SIG-M5 treated with dmso at 0.1 percent for 504 hours (cell line): ENCODE results near the gene MACROD1.

Experiments
- DNase-seq: peaks from one replicate; lab custom pipeline; 2025; ENCODE audit not compliant: unreplicated experiment; lab: John Stamatoyannopoulos, UW

MACROD1 gene

GRCh38 chr11:64019106-64020037 lies 146.5 kb downstream of the MACROD1 start:
- no peak for DNase-seq

DNA sequence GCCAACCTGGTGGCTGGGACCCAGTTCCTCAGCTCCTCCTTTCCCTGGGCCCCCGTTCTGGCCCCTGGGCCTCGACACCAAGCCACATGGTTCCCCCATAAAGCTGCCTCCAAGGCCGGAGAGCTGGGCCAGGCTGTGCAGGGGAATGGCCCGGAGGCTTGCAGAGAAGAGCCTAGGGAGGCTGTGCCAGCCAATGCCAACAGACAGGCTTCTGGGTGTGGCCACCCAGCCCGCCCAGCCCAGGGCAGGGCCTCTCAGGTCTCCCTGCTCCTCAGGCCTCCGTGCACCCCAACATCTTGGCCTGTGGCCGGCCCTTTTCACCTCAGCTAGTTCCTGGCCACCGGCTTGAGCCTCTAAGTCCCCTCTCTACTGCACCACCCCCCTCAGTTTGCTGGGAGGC lies 147.6 kb downstream of the MACROD1 start:
- DNase-seq = no peak

GRCh38 chr11:64017945-64018224 lies 148.0 kb downstream of the MACROD1 start:
- DNase-seq = no peak

- DNase-seq = no peak
These were observed 149.7 kb downstream of the MACROD1 start for GRCh38 chr11:64015935-64016845.

DNA sequence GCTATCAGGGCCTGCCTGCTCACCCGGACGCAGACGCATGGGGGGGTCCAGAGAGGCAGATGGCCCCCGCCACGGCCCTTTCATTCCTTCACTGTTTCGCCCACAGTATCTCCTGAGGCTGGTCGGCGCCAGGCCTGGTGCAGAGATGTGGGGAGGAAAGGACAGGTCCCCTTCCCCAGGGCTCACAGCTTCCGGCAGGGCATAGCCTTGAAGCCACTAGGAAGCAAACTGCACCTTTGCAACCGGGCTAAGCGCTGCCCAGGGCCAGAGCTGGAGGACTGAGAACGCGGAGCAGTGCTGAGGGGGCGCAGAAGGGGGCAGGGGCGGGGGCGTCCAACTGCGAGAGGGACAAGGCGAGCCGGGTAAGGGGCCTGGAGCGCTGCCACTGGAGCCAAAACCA lies 150.4 kb downstream of the MACROD1 start:
- DNase-seq = no peak

- no peak for DNase-seq
These were observed 151.6 kb downstream of the MACROD1 start for GRCh38 chr11:64014356-64014755.

GRCh38 chr11:64013141-64013896 lies 152.6 kb downstream of the MACROD1 start:
- no peak for DNase-seq

DNA sequence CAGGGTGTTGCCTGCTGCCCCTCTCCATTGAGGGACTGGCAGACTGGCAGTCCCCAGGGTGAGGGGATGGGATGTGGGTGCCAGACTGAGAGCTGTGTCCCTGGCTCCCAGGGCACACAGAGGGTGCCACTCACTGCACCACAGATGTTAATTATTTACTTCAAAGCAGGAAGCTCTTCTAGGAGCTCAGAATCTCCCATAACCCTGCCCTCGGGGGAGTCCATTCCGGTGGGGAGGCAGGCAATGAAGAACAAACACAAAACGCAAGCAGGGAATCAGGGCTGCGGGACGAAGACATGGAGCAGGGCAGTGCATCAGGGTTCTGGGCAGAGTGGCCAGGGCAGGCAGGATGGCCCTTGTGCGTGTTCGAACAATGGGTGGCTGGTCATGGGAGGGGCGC lies 154.5 kb downstream of the MACROD1 start:
- no peak for DNase-seq

DNA sequence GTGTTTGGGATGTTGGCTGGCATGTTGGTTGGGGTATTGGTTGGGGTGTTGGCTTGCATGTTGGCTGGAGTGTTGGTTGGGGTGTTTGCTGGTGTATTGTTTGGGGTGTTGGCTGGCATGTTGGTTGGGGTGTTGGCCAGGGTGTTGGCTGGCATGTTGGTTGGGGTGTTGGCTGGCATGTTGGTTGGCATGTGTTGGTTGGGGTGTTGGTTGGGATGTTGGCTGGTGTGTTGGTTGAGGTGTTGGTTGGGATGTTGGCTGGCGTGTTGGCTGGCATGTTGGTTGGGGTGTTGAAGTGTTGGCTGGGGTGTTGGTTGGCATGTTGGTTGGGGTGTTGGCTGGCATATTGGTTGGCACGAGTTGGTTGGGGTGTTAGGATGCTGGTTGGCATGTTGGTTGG lies 155.1 kb downstream of the MACROD1 start:
- no peak for DNase-seq

DNA sequence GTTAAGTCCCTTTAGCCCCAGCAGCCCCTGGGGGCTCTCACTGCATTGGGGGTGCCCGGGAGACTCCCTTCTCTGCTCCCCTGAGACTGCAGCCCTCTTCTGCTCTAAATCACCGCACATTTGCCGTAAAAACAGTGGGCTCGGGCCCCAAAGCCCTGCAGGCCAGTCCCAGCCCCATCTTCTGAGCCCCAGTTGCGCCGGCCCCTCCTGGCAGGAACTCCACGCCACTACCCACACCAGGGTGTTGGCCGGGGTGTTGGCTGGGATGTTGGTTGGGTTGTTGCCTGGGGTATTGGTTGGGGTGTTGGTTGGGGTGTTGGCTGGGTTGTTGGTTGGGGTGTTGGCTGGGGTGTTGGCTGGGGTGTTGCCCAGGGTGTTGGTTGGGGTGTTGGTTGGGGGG lies 156.2 kb downstream of the MACROD1 start:
- no peak for DNase-seq

DNA sequence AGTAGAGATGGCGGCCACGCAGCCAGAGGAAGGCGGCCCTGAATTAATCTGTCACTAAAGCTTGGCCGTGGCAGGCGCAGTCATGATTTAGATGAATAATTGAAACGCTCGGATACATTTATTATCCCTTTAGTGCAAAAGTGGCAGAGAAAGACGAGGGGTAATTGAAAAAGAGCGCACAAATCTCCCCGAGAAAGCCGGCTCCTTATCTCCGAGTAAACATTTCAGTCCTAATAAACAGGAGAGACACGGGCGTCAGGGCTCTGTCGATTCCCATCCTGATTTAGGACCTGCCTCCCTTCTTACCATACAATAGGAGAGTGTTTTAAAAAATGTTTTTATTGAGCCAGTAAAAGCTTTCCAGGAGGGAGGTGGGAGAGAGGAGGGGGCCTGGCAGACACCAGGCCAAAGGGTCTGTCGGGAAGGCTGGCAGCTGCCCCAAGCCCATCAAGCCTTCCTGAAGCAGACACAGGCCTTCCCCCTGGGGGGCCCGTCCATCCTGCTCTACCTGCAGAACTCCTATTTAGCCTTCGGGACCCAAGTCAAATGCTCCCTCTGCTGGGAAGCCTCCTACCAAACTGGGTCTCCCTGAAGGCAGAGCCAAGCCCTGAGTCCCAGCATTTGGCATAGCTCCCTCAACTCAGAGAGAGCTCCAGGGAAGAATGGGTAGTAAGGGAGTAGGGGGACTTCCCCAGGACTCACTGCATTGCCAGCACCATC lies 156.8 kb downstream of the MACROD1 start:
- DNase-seq = no peak

DNA sequence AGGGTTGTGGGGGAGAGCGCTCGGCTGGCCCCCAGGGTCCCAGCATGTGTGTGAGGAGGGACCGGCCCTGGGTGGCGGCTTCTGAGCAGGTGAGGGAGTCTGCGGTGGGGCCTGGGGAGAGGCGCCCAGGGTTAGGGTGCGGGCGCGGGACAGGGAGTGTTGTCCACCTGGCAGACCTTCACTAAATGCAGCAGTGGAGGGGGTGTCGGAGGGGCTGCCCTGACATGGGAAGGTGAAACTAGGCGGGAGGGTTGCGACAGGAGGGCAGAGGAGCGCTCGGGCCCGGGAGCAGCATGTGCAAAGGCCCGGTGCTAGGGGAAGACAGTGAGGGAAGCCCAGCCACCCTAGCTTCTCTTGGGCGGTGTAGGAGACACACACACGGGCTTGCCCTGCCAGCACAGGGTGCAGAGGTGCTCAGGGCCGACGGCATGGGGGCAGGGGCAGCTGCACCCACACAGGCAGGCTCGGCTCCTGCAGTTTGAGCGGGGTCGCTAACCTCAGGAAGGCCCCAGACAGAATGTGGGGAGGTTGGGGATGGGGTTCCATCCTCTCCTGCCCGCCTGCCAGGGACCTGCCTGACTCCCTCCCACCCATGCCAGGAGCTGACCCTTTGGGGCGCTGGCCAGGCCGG lies 157.5 kb downstream of the MACROD1 start:
- no peak for DNase-seq

GRCh38 chr11:64007629-64008282 lies 158.2 kb downstream of the MACROD1 start:
- DNase-seq = no peak

DNA sequence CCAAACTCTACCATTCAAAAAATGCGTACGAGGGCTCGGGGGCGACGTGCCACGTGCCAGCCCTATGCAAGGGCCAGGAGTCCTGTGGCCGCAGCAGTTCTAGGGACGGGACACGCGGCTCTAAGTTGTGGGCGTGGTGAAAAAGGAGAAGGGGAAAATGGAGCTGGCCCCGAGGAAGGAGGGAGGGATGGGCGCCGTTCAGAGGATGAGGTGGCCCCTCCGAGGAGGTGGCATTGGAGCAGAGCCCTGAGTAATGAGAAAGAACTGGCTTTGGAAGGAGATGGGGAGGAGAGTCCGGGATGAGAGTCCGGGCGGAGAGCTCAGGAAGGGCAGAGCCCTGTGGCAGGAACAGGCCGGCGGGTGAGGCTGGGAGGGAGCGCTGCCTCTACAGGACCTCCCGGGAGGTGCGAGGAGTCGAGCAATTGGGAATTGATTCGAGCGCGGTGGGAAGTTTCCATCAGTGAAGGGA lies 158.7 kb downstream of the MACROD1 start:
- DNase-seq = peak; percentile 47

DNA sequence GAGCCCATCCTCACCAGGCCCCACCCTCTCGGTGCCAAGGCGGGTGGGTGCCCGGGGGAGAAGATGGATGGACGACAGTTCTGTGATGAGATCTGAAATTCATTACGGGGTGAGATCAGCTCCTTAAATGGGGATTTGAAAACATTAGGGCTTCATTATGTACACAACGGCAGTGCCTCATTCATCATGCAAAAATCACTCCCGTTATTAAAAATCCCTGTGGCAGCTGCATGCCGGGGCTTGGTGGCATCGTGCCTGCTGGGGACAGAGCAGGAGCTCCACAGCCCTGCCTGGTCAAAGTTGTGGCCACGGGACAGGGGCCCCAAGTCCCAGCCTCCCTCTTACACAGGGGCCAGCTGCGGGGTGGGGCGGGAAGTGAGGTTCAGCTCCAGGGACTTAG lies 159.5 kb downstream of the MACROD1 start:
- DNase-seq = no peak

DNA sequence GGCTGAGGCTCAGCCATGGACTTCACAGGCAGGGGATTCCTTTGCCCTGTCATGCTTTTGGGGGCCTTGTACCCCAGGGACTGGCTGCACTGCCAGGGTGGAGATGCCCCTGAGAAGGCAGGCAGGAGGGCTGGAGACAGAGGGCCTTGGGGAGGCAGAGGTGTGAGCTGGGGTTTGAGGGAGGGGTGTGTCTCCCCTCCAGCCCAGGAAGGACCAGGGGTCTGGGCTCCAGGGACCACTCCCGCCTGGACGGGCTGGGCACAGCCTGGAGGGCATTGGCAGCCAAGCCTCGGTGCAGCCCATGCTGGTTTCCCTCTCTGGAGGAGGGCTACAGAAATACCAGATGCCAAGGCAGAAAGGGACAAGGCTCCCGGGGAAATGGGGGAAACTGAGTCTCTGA lies 160.2 kb downstream of the MACROD1 start:
- DNase-seq = no peak

DNA sequence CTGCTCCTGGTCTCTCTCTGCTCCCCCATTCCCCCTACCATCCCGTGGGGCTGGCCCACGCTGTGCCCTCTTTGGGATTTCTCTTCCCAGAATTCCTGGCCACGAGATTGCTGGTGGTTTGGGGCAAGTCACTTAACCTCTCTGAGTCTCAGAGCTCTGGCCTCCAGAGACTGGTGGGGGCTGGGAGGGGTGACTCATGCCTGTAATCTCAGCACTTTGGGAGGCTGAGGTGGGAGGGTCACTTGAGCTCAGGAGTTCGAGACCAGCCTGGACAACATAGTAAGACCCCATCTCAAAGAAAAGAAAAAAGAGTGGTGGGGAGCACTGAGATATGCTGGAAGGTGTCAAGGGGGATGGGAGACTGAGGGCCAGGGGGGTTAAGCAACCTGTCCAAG lies 161.3 kb downstream of the MACROD1 start:
- DNase-seq = no peak

GRCh38 chr11:64003807-64004589 lies 161.9 kb downstream of the MACROD1 start:
- no peak for DNase-seq
